Mesodermal cell (in vitro differentiated cells): ENCODE results near the gene CAPN3. TPM values are rescaled to one million over a fixed set of nuclear protein-coding genes. Genes with fewer than 3 reads are reported as not detected.
"Not testable (repeated sequence)": the region's sequence is repeated elsewhere in the genome, so short reads cannot be mapped to it uniquely, and the experiment has no call there.

Experiments
- H3K27ac ChIP-seq: 2 replicates; pipeline ENCODE4 v1.7.0; 2013; ENCODE audit warnings: mild to moderate bottlenecking, low read depth, low read length, moderate library complexity; ENCODE audit not compliant: severe bottlenecking
- H3K36me3 ChIP-seq: 2 replicates; pipeline ENCODE4 v1.7.1; 2013; ENCODE audit warnings: mild to moderate bottlenecking, low read length, moderate library complexity; ENCODE audit not compliant: control insufficient read depth, insufficient read depth
- H3K4me1 ChIP-seq: one replicate; pipeline ENCODE4 v1.7.1; 2013; ENCODE audit warnings: mild to moderate bottlenecking, low read length; ENCODE audit not compliant: insufficient read depth, control insufficient read depth, poor library complexity, severe bottlenecking
- H3K4me3 ChIP-seq: 2 replicates; pipeline ENCODE4 v1.7.0; 2013; ENCODE audit warnings: low read length, control low read depth, mild to moderate bottlenecking; ENCODE audit not compliant: insufficient read depth, poor library complexity, severe bottlenecking; ENCODE audit errors: extremely low read depth
- H3K9me3 ChIP-seq: 2 replicates; pipeline ENCODE4 v1.7.1; 2013; ENCODE audit warnings: mild to moderate bottlenecking, low read length, moderate library complexity; ENCODE audit not compliant: control insufficient read depth
- WGBS, 2 experiments: methylation state at CpG; one replicate each; pipeline ENCODE4 v1.1.5; 2013; ENCODE audit warnings: missing lambda C conversion rate in 2 of 2; ENCODE audit not compliant: insufficient coverage in 2 of 2; 5-methylcytosine and 5-hydroxymethylcytosine counted together
- polyA plus RNA-seq, 2 experiments: library from polyadenylated mRNA; stranded (reverse); fragments of 50-300 nt; gene quantifications; one replicate each; pipeline ENCODE4 v1.2.3, GENCODE V29; 2013

CAPN3 gene
- polyA plus RNA-seq (2013, experiment 1 of 2), result 3.1 TPM
- polyA plus RNA-seq (2013, experiment 2 of 2), result 2.3 TPM

DNA sequence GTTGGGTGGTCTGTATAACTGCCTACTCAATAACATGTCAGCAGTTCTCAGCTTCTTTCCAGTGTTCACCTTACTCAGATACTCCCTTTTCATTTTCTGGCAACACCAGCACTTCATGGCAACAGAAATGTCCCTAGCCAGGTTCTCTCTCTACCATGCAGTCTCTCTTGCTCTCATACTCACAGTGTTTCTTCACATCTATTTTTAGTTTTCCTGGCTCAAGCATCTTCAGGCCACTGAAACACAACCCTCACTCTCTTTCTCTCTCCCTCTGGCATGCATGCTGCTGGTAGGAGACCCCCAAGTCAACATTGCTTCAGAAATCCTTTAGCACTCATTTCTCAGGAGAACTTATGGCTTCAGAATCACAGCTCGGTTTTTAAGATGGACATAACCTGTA, at the start of gene CAPN3:
TSS of gene CAPN3 (plus strand) at position 253 of the 400 bp plus-strand sequence. CDS start 305 bp downstream, outside the sequence.
- no peaks in the 10 kb centered on the region for H3K4me1 ChIP-seq
- no peak within 1 kb of the TSS for H3K27ac ChIP-seq
- H3K9me3 ChIP-seq, result no peaks in the 10 kb centered on the region
- 94 to 100% methylated on average over 1 of the region's 1 CpG for WGBS, 2 experiments
- no peaks in the 10 kb centered on the region for H3K36me3 ChIP-seq
- H3K4me3 ChIP-seq, result no peak within 1 kb of the TSS

DNA sequence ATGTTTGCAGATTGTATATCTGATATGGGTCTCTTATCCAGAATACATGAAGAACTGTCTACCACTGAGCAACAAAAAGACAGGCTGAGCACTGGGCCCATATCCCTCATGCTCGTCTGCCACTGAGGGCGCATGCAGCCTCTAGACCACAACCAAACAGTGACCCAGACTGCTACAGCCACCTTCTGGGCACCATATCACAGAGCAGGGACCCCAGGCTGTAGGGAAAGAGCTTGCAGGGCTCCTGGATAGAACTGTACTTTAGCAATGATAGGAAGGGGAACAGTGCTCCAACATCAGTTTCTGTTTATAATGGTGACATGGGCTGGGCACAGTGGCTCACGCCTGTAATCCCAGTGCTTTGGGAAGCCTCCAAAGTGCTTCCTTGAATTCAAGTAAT, 45.8 kb upstream of the CAPN3 start:
- peaks cover 6% of the 10 kb centered on the region for H3K36me3 ChIP-seq
- H3K4me1 ChIP-seq, result peaks cover 6% of the 10 kb centered on the region
- WGBS, 2 experiments, result 52 to 56% methylated on average over 3 of the region's 3 CpGs
- no peaks in the 10 kb centered on the region for H3K9me3 ChIP-seq
- no peak overlapping the region for H3K27ac ChIP-seq
- no peak overlapping the region for H3K4me3 ChIP-seq

DNA sequence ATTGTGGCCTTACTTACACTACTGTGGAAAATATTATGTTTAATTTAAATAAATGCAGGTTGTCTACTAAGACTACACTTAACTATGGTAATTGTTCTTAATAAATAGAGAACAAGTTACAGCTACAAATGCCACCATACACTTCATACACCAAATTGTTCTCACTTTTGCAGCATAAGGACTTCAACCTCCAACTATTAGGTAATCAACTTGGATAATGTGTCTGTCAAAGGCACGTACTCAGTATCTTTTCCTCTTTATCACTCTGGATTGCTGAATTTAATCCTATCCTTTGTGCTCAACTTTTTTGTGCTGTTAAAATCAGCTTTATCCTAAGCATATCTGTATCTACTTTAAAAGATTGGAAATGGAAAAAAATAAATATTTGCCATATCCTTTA, 44.5 kb upstream of the CAPN3 start:
- H3K9me3 ChIP-seq, result no peaks in the 10 kb centered on the region
- no peak overlapping the region for H3K27ac ChIP-seq
- peaks cover 6% of the 10 kb centered on the region for H3K4me1 ChIP-seq
- H3K36me3 ChIP-seq, result peaks cover 6% of the 10 kb centered on the region
- H3K4me3 ChIP-seq, result no peak overlapping the region
- WGBS, 2 experiments, result 88% methylated on average over 1 of the region's 1 CpG; no CpG with 5 or more reads in 1 of the 2 experiments

DNA sequence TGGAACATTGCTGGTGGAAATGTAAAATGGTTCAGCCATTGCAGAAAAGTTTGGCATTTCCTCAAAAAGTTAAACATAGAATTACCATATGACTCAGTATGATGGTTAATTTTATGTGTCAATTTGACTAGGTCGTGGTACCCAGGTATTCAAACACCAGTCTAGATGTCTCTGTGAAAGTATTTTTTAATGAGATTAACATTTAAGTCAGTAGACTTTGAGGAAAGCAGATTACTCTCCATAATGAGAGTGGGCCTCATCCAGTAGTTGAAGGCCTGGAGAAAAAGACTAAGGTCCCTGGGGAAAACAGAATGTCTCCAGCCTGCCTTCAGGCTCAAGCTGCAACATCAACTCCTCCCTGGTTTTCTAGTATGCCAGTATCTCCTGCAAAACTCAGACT, 43.8 kb upstream of the CAPN3 start:
- Histone ChIP-seq H3K9me3 (no peaks in the 10 kb centered on the region), H3K4me3 (no peak overlapping the region), H3K36me3 (peaks cover 5% of the 10 kb centered on the region), H3K27ac (no peak overlapping the region), H3K4me1 (peaks cover 6% of the 10 kb centered on the region)
- WGBS, 2 experiments, result 80% methylated on average over 1 of the region's 1 CpG; no CpG with 5 or more reads in 1 of the 2 experiments

DNA sequence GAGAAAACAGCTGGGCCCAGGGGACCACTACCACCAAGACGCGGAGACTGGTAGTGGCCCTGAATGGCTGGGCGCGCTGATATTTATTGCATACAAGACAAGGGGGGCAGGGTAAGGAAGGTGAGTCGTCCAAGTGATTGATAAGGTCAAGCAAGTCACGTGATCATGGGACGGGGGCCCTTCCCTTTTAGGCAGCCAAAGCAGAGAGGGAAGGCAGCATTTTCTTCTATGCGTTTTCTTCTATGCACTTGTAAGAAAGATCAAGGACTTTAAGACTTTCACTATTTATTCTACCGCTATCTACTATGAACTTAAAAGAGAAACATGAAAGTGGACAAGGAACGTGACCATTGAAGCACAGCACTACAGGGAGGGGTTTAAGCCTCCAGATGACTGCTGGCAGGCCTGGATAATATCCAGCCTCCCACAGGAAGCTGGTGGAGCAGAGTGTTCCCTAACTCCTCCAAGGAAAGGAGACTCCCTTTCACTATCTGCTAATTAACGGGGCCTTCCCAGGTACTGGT, 43.0 kb upstream of the CAPN3 start:
- H3K4me1 ChIP-seq, H3K9me3 ChIP-seq, H3K27ac ChIP-seq, H3K36me3 ChIP-seq, H3K4me3 ChIP-seq: not testable (repeated sequence)
- WGBS, 2 experiments, result 80 to 82% methylated on average over 8 of the region's 11 CpGs

DNA sequence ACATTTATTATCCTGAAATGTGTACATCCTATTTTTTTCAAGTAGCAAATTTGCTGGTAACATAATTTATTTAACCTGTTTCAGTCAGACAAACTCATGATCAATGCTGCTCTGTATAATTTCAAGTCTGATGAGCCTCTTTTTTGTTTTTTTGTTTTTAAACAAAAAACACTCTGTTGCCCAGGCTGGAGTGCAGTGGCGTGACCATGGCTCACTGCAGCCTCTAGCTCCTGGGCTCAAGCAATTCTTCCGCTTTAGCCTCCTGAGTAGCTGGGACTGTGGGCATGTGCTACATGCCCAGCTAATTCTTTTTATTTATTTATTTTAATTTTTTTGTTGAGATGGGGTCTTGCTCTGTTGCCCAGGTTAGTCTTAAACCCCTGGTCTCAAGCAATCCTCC, 40.1 kb upstream of the CAPN3 start:
- Histone ChIP-seq H3K27ac (no peak overlapping the region), H3K4me1 (peaks cover 6% of the 10 kb centered on the region), H3K36me3 (no peaks in the 10 kb centered on the region), H3K9me3 (no peaks in the 10 kb centered on the region), H3K4me3 (no peak overlapping the region)
- WGBS, 2 experiments, result 100% methylated on average over 1 to 2 of the region's 2 CpGs

DNA sequence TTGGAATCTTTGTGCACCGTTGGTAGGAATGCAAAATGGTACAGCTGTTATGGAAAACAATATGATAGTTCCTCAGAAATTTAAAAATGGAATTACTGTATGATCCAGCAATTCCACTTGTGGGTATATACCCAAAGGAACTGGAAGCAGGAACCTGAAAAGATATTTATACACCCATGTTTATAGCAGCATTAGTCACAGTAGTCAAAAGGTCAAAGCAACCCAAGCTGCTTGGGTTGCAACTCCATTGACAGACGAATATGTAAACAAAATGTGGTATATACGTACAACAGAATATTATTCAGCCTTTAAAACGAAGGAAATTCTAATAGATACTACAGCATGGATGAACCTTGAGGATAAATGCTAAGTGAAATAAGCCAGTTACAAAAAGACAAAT, 35.0 kb upstream of the CAPN3 start:
- Histone ChIP-seq H3K36me3 (no peaks in the 10 kb centered on the region), H3K4me1 (no peaks in the 10 kb centered on the region), H3K4me3 (no peak overlapping the region), H3K9me3 (no peaks in the 10 kb centered on the region), H3K27ac (no peak overlapping the region)
- WGBS, 2 experiments, result 100% methylated on average over 1 of the region's 4 CpGs; no CpG with 5 or more reads in 1 of the 2 experiments

DNA sequence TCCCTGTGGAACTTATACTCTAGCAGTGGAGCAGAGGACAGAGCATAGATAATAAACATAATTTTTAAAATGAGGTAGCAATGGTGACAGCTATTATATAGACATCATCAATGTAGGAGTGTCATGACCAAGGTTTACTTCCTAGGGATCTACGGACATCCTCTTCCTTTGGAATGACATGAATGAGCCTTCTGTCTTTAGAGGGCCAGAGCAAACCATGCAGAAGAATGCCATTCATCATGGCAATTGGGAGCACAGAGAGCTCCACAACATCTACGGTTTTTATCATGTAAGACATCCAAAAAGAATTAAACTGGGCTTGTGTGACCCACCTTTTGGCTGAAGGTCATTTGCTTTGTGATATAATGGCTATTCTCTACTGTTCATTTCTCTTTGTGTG, 30.1 kb upstream of the CAPN3 start:
- 90 to 100% methylated on average over 1 to 2 of the region's 2 CpGs for WGBS, 2 experiments
- no peak overlapping the region for H3K4me3 ChIP-seq
- no peaks in the 10 kb centered on the region for H3K4me1 ChIP-seq
- no peaks in the 10 kb centered on the region for H3K36me3 ChIP-seq
- H3K27ac ChIP-seq, result no peak overlapping the region
- no peaks in the 10 kb centered on the region for H3K9me3 ChIP-seq

DNA sequence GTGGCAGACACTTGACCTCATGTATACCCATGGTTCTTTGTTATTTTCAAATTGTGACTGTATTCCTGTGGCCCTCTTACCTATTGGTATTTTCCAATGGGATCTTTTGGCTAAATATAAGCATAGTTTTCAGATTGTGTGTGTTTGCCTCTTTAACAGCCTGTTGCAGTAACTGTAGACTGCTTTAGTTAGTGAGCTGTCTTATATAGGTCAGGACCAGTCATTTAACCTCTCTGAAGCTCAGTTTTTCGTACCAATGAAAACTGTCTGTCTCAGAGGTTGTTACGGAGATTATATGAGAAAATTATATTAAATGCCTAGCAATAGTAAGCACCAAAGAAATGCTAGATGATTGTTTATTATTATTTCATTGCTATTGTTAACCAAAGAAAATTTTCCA, 29.3 kb upstream of the CAPN3 start:
- WGBS, 2 experiments, result no CpG with 5 or more reads among the region's 2 CpGs
- Histone ChIP-seq H3K9me3 (peaks cover 3% of the 10 kb centered on the region), H3K27ac (no peak overlapping the region), H3K4me1 (no peaks in the 10 kb centered on the region), H3K36me3 (no peaks in the 10 kb centered on the region), H3K4me3 (no peak overlapping the region)

DNA sequence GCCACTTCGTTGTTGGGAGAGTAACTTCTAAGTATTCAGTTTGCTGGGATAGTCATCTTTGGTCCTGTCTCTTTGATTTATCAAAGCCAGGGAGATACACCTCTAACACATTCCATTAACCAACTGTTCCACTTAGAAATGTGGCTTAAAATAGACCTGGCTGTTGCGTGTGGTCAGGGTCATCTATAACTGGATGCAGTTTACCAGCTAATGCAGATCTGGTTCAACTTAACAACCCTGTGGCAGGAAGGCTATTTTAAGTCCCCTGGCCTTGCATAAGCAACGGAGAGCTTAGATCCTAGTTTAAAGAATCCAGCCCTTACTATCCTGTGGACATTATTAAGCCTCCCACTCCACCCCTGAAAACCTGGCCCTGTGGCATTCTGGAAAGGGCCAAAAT, 28.1 kb upstream of the CAPN3 start:
- no peak overlapping the region for H3K27ac ChIP-seq
- H3K36me3 ChIP-seq, result no peaks in the 10 kb centered on the region
- no peaks in the 10 kb centered on the region for H3K4me1 ChIP-seq
- H3K4me3 ChIP-seq, result no peak overlapping the region
- WGBS, 2 experiments, result 80 to 95% methylated on average over 1 to 2 of the region's 3 CpGs
- H3K9me3 ChIP-seq, result peaks cover 13% of the 10 kb centered on the region

DNA sequence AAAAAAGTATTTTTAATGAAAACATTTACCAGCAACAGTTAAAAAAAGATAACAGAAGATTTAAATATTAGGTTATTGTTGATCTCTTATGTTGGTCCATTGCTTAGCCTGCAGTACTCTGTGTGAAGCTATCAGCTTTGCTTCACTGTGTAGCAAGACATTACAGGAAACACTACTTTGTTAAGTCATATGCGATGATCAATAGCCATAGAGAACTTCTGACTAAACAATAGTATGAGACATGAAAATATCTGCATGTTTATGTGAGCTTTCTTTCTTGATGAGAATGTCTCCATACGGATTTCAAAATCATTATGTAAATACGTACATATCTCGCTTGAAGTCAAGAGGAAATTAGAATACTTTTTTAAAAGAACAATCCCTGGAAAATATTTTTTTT, 27.0 kb upstream of the CAPN3 start:
- WGBS, 2 experiments, result 100% methylated on average over 3 of the region's 4 CpGs; no CpG with 5 or more reads in 1 of the 2 experiments
- Histone ChIP-seq H3K4me1 (no peaks in the 10 kb centered on the region), H3K36me3 (no peaks in the 10 kb centered on the region), H3K27ac (no peak overlapping the region), H3K4me3 (no peak overlapping the region), H3K9me3 (peaks cover 13% of the 10 kb centered on the region)
